BLaER1 (cell line): ENCODE results near the gene TTC8.
"Not testable (repeated sequence)": the region's sequence is repeated elsewhere in the genome, so short reads cannot be mapped to it uniquely, and the experiment has no call there.

Experiments used
- H3K27ac ChIP-seq: shearing (Covaris generic); formaldehyde crosslinking; 2 replicates; pipeline ENCODE4 v1.8.1; 2022
- H3K27me3 ChIP-seq: shearing (Covaris generic); formaldehyde crosslinking; 2 replicates; pipeline ENCODE4 v1.8.1; 2022
- H3K36me3 ChIP-seq: shearing (Covaris generic); formaldehyde crosslinking; 2 replicates; pipeline ENCODE4 v1.8.1; 2022
- H3K4me1 ChIP-seq: shearing (Covaris generic); formaldehyde crosslinking; 2 replicates; pipeline ENCODE4 v1.8.1; 2022
- H3K4me2 ChIP-seq: shearing (Covaris generic); formaldehyde crosslinking; 2 replicates; pipeline ENCODE4 v1.8.1; 2022
- H3K4me3 ChIP-seq: shearing (Covaris generic); formaldehyde crosslinking; 2 replicates; pipeline ENCODE4 v1.8.1; 2022
- H3K9ac ChIP-seq: shearing (Covaris generic); formaldehyde crosslinking; 2 replicates; pipeline ENCODE4 v1.8.1; 2022
- H3K9me3 ChIP-seq: shearing (Covaris generic); formaldehyde crosslinking; 2 replicates; pipeline ENCODE4 v1.8.1; 2022
- H4K20me1 ChIP-seq: shearing (Covaris generic); formaldehyde crosslinking; 2 replicates; pipeline ENCODE4 v1.8.1; 2022
- Cebpa-rat ChIP-seq: shearing (Covaris generic); IDR thresholded peaks from 2 replicates; pipeline ENCODE4 v1.8.1; 2022

The TTC8 gene

GRCh38 chr14:88793259-88793625, 31.2 kb upstream of the TTC8 start:
- Histone ChIP-seq H3K36me3 (no peaks in the 10 kb centered on the region), H3K4me3 (peak overlapping the region; percentile 79), H3K9ac (peak overlapping the region; percentile 77), H3K27me3 (peaks cover 25% of the 10 kb centered on the region), H3K4me2 (peak overlapping the region; percentile 92), H3K4me1 (peaks cover 13% of the 10 kb centered on the region), H3K9me3 (no peaks in the 10 kb centered on the region), H3K27ac (peak overlapping the region; percentile 56), H4K20me1 (no peaks in the 10 kb centered on the region)
- TF ChIP-seq Cebpa-rat = no peak

- Histone ChIP-seq H3K9ac (no peak overlapping the region), H3K9me3 (no peaks in the 10 kb centered on the region), H3K4me1 (peaks cover 5% of the 10 kb centered on the region; the same call in 1 of the 2 replicates), H3K36me3 (no peaks in the 10 kb centered on the region), H3K27me3 (0 out of 2 replicates have a peak, but pooled peaks cover 3% of the 10 kb centered on the region), H3K4me3 (no peak overlapping the region), H3K4me2 (no peak overlapping the region), H4K20me1 (no peaks in the 10 kb centered on the region), H3K27ac (no peak overlapping the region)
- TF ChIP-seq Cebpa-rat = no peak
Observed at GRCh38 chr14:88798156-88798555, 26.3 kb upstream of the TTC8 start.

GRCh38 chr14:88799522-88799921, 24.9 kb upstream of the TTC8 start:
- no peaks in the 10 kb centered on the region for H3K27me3 ChIP-seq
- H3K4me2 ChIP-seq = no peak overlapping the region
- no peaks in the 10 kb centered on the region for H3K36me3 ChIP-seq
- H3K9me3 ChIP-seq = no peaks in the 10 kb centered on the region
- H3K9ac ChIP-seq = no peak overlapping the region
- no peak overlapping the region for H3K4me3 ChIP-seq
- no peak for TF ChIP-seq Cebpa-rat
- no peaks in the 10 kb centered on the region for H4K20me1 ChIP-seq
- H3K27ac ChIP-seq = no peak overlapping the region
- no peaks in the 10 kb centered on the region for H3K4me1 ChIP-seq

GRCh38 chr14:88802596-88802995, 21.9 kb upstream of the TTC8 start:
- no peak for TF ChIP-seq Cebpa-rat

GRCh38 chr14:88804035-88804434, 20.4 kb upstream of the TTC8 start:
- no peak overlapping the region for H3K27ac ChIP-seq
- no peak overlapping the region for H3K9ac ChIP-seq
- no peaks in the 10 kb centered on the region for H3K4me1 ChIP-seq
- H3K4me2 ChIP-seq = no peak overlapping the region
- no peaks in the 10 kb centered on the region for H3K36me3 ChIP-seq
- H3K9me3 ChIP-seq = peaks cover 7% of the 10 kb centered on the region; the same call in 1 of the 2 replicates
- H3K4me3 ChIP-seq = no peak overlapping the region
- no peak for TF ChIP-seq Cebpa-rat
- no peaks in the 10 kb centered on the region for H3K27me3 ChIP-seq
- H4K20me1 ChIP-seq = no peaks in the 10 kb centered on the region

More at GRCh38 chr14:88802596-88802995, 21.9 kb upstream of the TTC8 start:
- Histone ChIP-seq H3K9me3 (no peaks in the 10 kb centered on the region), H3K36me3 (no peaks in the 10 kb centered on the region), H3K27ac (no peak overlapping the region), H3K4me3 (no peak overlapping the region), H3K9ac (no peak overlapping the region), H3K4me2 (no peak overlapping the region), H3K27me3 (no peaks in the 10 kb centered on the region), H3K4me1 (no peaks in the 10 kb centered on the region), H4K20me1 (no peaks in the 10 kb centered on the region)

GRCh38 chr14:88804477-88804876, 20.0 kb upstream of the TTC8 start:
- H3K27me3 ChIP-seq = no peaks in the 10 kb centered on the region
- no peak overlapping the region for H3K4me3 ChIP-seq
- peaks cover 9% of the 10 kb centered on the region; the same call in 1 of the 2 replicates for H3K9me3 ChIP-seq
- H3K36me3 ChIP-seq = no peaks in the 10 kb centered on the region
- no peak for TF ChIP-seq Cebpa-rat
- no peaks in the 10 kb centered on the region for H3K4me1 ChIP-seq
- H3K27ac ChIP-seq = no peak overlapping the region
- H4K20me1 ChIP-seq = no peaks in the 10 kb centered on the region
- H3K9ac ChIP-seq = no peak overlapping the region
- no peak overlapping the region for H3K4me2 ChIP-seq

- H3K4me2 ChIP-seq = no peak overlapping the region
- no peaks in the 10 kb centered on the region for H3K27me3 ChIP-seq
- H3K27ac ChIP-seq = no peak overlapping the region
- no peaks in the 10 kb centered on the region for H4K20me1 ChIP-seq
- no peaks in the 10 kb centered on the region for H3K36me3 ChIP-seq
- H3K4me3 ChIP-seq = no peak overlapping the region
- H3K9me3 ChIP-seq = peaks cover 9% of the 10 kb centered on the region; the same call in 1 of the 2 replicates
- H3K4me1 ChIP-seq = no peaks in the 10 kb centered on the region
- no peak for TF ChIP-seq Cebpa-rat
- no peak overlapping the region for H3K9ac ChIP-seq
Observed at GRCh38 chr14:88808359-88808758, 16.1 kb upstream of the TTC8 start.

- Histone ChIP-seq H3K4me3 (no peak overlapping the region), H3K9ac (no peak overlapping the region), H4K20me1 (no peaks in the 10 kb centered on the region), H3K27me3 (no peaks in the 10 kb centered on the region), H3K4me2 (no peak overlapping the region), H3K36me3 (no peaks in the 10 kb centered on the region), H3K4me1 (no peaks in the 10 kb centered on the region), H3K9me3 (no peaks in the 10 kb centered on the region), H3K27ac (no peak overlapping the region)
- TF ChIP-seq Cebpa-rat = no peak
Observed at GRCh38 chr14:88815980-88816379, 8.5 kb upstream of the TTC8 start.

- Histone ChIP-seq H4K20me1 (no peaks in the 10 kb centered on the region), H3K4me1 (no peaks in the 10 kb centered on the region), H3K4me3 (no peak overlapping the region), H3K9me3 (no peaks in the 10 kb centered on the region), H3K36me3 (no peaks in the 10 kb centered on the region), H3K9ac (no peak overlapping the region), H3K27me3 (no peaks in the 10 kb centered on the region), H3K27ac (no peak overlapping the region), H3K4me2 (no peak overlapping the region)
- no peak for TF ChIP-seq Cebpa-rat
Observed at GRCh38 chr14:88818018-88818417, 6.4 kb upstream of the TTC8 start.

- not testable (repeated sequence) for H3K4me3 ChIP-seq, H3K36me3 ChIP-seq, H3K27me3 ChIP-seq, H3K9ac ChIP-seq, H3K4me2 ChIP-seq, H3K9me3 ChIP-seq, H4K20me1 ChIP-seq, H3K27ac ChIP-seq, H3K4me1 ChIP-seq
Observed at GRCh38 chr14:88819674-88820073, 4.8 kb upstream of the TTC8 start.

GRCh38 chr14:88821378-88821777, 3.1 kb upstream of the TTC8 start:
- Histone ChIP-seq H3K9ac (no peak overlapping the region), H3K27ac (no peak overlapping the region), H3K4me2 (no peak overlapping the region), H3K4me3 (no peak overlapping the region), H3K9me3 (no peaks in the 10 kb centered on the region), H3K27me3 (no peaks in the 10 kb centered on the region), H4K20me1 (no peaks in the 10 kb centered on the region), H3K36me3 (no peaks in the 10 kb centered on the region), H3K4me1 (peaks cover 9% of the 10 kb centered on the region)
- no peak for TF ChIP-seq Cebpa-rat
